GM18867 (cell line): Measurements from ENCODE around the gene MFF.
"Not testable (repeated sequence)": the region's sequence is repeated elsewhere in the genome, so short reads cannot be mapped to it uniquely, and the experiment has no call there.

Source experiments
- ATAC-seq: cut with Tn5 transposase; IDR thresholded peaks from one replicate; pipeline ENCODE4 v1.9.1; 2021; ENCODE audit warnings: mild to moderate bottlenecking, moderate library complexity; ENCODE audit not compliant: unreplicated experiment

The MFF gene

DNA sequence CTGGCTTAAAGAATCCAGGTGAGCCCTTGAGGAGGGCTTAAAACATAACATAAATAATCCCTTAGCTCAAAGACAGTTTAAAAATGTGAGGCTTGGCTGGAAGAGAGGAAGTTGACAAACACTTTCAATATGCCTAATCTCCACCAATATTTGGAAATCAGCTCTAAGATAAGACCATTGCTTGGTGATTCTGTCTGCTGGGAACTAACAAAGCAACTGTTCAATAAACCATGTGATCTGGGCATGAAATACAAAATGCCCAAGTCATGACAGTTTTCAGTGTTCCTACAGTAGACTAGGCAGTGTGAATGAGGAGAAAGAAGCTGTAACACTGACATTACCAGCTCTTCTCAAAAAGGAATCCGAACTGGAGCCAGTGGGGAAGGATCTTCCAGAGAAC, 10.7 kb downstream of the MFF start:
- ATAC-seq, result no peak

DNA sequence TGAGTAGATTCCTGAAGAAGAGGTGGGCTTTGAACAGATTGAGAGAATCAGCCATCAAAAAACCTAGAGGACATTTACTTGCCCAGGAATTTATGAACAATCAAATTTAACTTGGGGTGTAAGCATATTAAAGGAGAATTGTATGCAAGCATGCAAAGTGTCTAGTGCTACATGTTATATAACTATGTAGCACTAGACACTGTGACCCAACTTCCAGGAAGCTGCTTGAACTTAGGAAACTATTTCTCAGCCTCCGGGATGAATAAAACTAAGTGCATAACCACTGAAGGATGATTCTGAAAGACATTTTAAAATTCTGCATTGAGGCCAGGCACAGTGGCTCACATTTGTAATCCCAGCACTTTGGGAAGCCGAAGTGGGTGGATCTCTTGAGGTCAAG, 12.4 kb downstream of the MFF start:
- no peak for ATAC-seq

DNA sequence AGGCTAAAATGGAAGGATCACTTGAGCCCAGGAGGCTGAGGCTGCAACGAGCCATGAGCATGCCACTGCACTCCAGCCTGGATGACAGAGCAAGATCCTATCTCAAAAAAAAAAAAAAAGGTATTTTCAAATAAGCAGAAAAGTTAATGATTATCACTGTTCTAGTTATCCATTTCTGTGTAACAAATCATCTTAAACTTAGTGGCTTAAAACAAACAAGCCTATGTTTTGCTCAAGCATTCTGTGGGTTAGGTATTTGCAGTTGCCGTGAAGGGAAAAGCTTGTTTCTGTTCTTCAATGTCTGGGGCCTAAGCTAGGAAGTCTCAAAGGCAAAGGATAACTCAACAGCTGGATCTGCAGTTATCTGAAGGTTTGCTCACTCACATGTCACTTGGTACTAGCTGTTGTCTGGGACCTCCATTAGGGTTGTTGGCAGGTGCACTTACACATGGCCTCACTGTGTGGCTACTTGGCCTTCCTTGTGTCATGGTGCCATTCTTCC, 14.1 kb downstream of the MFF start:
- ATAC-seq, result no peak

DNA sequence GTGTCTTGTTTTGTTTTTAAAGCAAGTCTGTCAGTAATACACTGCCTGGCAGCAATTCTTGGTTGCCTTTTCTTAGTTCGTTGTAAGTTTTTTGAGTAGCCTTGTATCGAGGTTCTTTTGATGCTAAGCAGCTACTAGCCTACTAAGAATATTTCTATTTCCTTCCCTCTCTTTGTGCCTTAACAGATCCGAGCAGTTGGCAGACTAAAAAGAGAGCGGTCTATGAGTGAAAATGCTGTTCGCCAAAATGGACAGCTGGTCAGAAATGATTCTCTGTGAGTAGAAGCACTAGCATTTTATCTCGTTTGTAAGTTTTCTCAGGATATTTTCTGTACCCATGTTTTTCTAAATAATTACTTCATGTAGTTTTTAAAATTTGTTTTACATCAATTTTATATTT, 15.1 kb downstream of the MFF start:
- ATAC-seq, result no peak

DNA sequence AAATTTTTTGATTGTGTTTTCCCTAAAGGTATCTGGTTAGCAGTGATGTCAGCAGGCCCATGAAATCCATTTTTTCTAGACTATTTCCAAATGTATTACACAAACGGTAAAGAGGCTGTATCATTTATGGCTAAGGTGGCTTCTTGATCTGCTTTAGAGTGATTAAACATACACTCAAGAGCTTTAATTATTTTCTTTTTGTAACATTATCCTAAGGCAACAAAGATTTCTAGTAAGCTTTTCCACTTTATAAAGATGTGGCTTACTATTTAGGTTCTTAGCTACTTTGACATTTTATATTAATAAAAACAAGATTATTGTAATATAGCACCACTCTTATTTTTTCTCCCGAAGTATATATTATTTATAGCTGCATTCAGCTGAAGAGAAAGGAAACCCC, 16.5 kb downstream of the MFF start:
- ATAC-seq, result no peak

DNA sequence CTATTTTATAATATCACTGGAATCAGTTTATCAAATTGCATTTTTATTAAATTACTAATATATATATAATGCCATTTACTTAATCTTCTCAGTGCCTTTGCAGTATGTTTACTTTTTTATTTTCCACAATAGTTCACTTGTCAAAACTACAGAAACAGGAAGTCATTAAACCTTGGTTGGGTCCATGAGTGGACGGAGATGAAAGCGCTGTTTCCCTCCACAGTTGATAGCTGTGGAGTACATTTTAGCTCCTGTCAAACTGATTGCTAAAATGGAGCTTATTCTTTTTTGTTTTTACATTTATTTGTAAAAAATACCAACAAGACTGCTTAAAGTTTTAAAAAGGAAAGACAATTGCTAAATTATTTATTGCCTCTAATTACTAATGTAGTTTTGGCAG, 19.2 kb downstream of the MFF start:
- ATAC-seq, result no peak

DNA sequence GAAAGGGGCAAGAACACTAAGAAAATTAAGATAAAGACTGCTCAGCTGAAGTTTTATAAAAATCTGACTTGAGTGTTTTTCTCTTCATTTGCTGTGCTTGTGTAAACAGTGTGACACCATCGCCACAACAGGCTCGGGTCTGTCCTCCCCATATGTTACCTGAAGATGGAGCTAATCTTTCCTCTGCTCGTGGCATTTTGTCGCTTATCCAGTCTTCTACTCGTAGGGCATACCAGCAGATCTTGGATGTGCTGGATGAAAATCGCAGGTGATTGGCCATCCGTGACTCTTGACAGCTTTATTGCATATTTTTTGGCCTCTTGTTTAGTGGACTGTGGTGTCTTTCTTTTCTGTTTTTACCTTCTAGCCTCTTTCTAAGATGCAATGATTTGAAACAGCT, 22.1 kb downstream of the MFF start:
- no peak for ATAC-seq

DNA sequence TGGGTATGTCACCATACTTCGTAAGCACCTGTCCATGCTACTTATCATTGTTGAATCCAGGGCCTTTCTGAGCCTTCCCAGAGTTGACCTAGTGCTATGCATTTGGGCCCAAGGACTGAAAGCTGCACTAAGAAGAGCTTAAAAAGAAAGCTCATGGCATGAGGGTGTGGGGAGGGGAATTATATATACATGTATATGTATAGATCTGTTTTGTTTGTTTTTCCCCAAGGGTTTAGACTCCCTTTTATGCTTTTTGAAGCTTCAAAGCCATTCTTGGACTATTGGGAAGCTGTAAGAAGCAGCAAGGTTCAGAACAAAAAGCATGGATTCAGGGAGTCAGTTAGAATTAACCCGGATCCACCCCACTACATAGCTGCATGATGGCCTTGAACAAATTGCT, 23.3 kb downstream of the MFF start:
- ATAC-seq, result no peak

DNA sequence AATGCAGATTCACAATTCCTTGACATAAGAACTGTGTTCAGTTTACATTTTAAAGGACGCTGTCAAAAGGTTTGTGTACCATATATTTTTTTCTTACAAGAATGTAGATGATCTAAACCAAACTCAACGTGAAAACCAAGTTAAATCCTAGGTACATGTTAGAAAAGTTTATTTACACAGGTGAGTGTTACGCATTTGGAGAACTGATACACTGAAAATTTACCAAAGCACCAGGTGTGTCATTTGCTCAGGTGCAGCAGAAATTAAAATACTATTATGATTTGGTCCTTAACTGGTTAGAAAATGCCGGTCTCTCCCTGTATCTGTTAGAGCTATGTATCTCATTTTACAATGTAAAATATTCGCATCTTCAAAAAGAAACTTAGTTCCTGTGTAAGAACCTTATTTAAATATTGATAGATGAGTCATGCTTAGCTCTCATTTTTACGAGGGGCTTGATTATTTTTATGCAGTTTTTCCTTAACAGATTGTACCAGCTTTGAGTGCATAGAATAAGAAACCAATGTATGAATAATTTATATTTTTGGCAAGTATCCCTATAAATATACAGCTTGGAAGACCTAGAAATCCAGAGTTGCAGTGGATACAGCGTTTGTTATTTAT, 25.1 kb downstream of the MFF start:
- no peak for ATAC-seq

DNA sequence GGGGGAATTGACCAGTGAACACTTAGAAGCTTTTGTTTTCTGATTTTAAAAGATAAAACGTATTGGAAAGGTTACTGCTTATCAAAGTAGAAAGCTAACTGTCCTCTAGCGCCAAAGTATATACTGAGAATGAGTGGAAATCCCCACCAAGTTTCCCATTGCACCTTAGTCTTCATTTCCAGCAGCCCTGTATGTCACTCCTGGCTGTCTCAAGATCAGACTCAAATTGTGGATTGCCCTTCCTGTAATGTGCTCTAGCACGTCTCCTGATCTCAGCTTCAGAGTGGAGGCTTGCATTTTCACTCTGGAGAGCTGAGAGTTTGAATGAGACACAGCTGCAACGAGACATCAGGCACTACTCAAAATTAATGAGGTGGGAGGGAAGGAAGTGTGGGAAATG, 26.6 kb downstream of the MFF start:
- ATAC-seq, result peak; percentile 51

DNA sequence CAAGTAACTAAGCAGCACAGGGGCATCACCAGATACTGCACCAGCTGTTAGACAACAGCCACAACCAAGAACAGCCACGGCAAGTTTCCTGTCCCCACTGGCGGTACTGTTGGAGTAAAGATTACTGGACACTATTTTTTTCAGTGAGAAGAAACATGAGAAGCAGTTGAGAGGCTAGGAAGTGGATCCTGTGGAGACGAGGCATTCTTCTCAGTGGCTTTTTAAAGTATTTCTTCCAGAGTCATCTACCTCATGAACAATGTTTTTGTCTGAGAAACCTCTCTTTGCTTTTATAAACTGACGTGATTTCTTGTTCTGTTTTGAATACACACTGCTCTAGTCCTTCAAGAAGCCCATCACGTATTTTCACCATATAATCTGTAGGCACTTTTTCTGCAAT, 35.3 kb downstream of the MFF start:
- ATAC-seq, result no peak

DNA sequence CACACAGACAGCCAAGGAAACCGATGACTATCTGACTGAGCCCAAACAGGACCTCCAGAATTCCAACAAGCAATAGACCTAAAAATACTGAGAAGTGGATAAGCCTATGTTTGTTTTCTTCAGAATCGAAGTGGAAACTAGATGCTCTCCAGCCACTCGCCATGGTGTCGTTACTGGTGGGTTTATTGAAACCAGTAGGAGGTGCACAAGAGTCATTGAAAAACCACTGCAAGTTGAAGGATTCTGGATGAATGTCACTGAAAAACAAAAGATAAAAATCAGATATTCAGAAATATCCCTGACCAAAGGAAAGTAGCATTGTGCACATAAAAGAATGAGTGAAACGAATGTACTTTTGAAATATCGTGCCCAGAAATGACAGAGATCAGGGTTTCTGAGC, 38.7 kb downstream of the MFF start:
- no peak for ATAC-seq

DNA sequence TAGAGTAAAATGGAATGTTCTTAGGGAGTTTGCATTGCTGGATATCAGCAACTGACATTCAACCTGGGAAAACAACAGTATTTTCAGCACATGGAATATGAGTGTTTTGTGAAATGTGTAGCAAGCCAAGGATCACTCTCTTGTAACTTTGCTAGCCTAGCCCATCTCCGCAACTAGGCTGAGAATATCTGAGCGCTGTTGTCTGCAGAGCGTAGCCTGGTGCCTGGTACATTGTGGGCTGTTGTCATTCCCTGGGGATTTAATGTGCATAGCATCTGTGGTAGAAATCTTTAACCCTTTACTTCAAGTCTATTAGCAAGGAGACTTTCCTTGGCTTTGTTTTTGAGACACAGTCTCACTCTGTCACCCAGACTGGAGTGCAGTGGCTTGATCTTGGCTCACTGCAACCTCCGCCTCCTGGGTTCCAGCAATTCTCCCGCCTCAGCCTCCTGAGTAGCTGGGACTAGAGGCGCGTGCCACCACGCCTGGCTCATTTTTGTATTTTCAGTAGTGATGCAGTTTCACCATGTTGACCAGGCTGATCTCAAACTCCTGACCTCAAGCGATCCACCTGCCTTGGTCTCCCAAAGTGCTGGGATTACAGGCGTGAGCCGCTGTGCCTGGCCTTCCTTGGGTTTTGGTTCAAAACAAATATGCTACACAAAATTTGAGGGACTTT, 39.7 kb downstream of the MFF start:
- not testable (repeated sequence) for ATAC-seq

DNA sequence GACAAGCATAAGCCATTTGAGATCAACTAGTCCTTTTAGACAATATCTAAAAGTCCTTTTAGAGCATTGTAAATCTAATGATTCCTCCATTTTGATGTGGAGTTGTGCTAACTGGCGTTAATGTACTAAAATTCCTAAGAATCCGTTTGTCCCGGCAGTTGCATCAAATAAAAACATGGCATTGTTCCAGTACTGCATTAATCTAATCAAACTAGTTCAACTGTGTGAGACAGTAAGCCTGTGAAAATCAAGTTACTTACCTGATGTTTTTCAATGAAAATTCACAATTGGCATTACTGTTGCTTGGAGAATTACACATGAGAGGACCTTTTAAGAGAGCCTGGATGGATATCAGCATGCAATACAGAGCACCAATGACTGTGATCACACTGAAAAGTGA, 40.8 kb downstream of the MFF start:
- no peak for ATAC-seq

DNA sequence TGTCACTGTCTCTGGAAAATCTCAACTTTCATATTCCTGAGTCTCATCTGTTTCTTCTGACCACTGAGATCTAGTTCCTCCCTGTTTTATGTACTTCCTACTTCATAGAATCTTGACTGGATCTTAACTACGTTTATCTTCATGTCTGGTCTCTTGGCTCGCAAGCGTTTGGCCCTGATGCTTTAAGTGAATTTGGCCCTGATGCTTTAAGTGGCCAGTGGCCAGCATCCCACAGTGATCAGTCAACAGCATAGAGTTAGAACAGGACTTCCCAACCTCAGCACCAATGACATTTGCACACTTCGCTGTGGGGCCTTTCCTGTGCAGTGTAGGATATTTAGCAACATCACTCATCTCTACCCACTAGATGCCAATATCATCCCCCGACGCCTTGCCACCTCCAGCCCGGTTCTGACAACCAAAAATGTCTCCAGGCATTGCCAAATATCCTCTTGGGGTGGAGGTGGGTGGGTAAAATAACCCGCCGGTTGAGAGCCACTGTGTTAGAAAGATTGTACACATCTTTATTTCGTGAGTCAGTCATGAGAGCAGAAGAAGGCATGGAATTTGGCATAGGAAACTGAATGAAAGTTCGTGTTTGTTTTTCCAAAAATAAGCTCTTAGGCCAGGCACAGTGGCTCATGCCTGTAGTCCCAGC, 41.8 kb downstream of the MFF start:
- ATAC-seq, result no peak

DNA sequence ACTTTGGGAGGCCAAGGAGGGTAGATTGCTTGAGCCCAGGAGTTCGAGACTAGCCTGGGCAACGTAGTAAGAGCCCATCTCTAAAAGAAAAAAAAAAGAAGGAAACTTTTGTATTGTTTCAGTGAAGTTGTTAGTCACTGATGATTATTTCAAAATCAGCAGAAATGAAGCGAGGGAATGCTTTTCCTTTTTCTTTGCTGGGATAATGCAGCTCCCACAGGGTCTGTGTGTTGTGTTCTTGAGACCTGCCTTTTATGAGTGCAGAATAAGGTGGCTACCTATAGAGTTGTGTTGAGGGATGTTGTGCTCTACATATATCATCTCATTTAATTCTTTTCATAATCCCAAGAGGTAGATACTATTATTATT, 42.4 kb downstream of the MFF start:
- ATAC-seq, result no peak

DNA sequence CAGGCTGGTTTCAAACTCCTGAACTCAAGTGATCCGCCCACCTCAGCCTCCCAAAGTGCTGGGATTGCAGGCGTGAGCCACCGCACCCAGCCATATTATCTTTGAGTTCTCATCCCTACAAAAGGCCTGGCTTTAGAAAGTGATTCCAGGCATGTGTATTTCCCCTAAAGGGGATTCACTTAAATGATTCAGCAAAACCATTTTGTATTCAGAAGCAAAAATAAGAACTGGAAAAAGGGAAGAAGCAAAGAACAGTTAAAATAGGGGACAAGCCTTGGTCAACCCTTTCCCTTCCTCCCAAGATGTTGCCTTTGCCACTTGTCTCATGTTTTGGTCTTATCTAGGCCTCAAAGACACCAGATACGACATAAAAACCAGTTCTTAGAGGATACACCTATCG, 43.5 kb downstream of the MFF start:
- no peak for ATAC-seq

DNA sequence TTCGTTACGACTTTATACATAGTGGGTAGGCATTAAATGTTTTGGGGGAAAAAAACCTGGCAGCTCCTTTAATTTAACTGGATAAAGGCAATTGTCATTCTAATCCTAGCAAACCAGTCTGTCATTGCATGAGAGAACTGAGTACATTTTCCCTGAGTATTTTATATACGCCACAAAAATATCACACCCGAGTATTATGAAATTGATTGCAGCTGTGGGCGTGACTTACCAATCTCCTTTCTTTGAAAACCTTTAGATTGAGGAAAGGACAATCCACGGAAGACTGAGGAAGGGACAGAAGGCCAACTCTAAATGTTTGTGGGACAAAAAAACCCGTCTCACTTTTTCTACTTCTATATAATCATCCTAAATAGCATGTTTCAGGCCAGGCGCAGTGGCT, 45.0 kb downstream of the MFF start:
- ATAC-seq, result no peak

DNA sequence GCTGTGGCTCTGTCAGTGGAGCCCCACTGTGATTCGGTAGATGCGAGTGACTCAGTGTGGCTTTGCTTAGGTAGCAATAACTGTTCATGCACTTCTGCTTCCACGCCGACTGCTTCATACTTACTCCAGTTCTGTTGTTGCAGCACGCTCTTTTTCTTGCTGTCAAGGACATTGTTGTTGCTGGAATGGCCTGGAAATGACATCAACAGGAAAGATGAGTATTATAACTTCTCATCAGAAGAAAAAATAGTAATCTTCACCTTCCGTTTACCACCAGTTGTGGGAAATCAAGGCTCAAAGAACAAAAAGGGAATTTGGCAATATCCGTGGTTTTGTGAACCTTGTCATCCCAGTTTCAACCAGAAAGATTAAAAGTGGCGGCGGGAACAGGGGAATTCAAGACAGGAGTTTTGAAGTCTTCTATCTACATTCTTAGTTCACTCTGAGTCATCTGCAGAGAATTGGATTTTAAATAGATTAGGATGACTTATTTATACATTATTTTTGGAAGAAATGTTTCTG, 45.8 kb downstream of the MFF start:
- ATAC-seq, result no peak

DNA sequence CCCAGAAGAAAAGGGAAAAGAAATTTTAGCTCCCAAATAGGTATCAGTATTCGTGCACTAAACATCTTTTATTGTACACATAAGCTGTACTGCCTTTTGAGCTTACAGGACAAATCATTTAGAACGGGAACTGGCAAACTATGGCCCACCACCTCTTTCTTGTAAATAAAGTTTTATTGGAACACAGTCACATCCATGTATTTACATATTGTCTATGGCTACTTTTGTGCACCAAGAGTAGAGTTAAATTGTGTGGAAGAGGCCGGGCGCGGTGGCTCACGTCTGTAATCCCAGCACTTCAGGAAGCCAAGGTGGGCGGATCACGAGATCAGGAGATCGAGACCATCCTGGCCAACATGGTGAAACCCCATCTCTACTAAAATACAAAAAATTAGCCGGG, 48.3 kb downstream of the MFF start:
- ATAC-seq, result no peak

DNA sequence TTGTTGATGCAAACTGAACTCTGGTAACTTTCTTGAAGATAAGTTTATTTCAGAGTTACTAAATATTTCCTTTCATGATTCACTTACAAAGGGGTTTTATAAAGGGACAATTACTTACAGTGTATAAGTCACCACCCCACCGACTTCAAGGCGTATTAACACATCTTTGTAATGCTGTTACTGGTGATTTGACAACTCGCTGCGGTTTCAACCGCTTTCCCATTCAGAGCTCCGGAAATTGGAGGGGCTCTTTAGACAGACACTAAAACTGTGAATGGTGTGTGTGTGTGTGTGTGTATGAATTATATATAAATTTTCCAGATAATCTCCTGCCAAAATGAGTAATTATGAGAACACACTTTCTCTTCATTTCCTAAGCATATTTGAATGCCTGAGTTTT, 49.1 kb downstream of the MFF start:
- ATAC-seq, result no peak
